GM18519 (cell line): Measurements from ENCODE around the gene PTGR2.
A peak's percentile ranks its signal among the peaks of the same experiment; 100 is the strongest.
"Not testable (repeated sequence)": the region's sequence is repeated elsewhere in the genome, so short reads cannot be mapped to it uniquely, and the experiment has no call there.

Experiments used
- ATAC-seq: cut with Tn5 transposase; IDR thresholded peaks from one replicate; pipeline ENCODE4 v1.9.1; 2021; ENCODE audit warnings: mild to moderate bottlenecking, moderate library complexity; ENCODE audit not compliant: unreplicated experiment, low FRiP score

The PTGR2 gene

GRCh38 chr14:73851567-73852382, at the start of gene PTGR2:
Gene PTGR2, plus strand, starts transcription at chr14:73851831. Its CDS starts 7,032 bp downstream, at chr14:73858863.
- ATAC-seq, result peak; percentile 63

GRCh38 chr14:73802431-73803188, 49.0 kb upstream of the PTGR2 start:
- no peak for ATAC-seq

- ATAC-seq, result no peak
These were observed 47.0 kb upstream of the PTGR2 start for GRCh38 chr14:73804636-73805035.

- ATAC-seq, result no peak
These were observed 44.2 kb upstream of the PTGR2 start for GRCh38 chr14:73807457-73807856.

- ATAC-seq, result no peak
These were observed 42.2 kb upstream of the PTGR2 start for GRCh38 chr14:73809391-73809790.

GRCh38 chr14:73810478-73811163, 41.0 kb upstream of the PTGR2 start:
- no peak for ATAC-seq

GRCh38 chr14:73811164-73811503, 40.5 kb upstream of the PTGR2 start:
- ATAC-seq, result no peak

GRCh38 chr14:73814153-73814552, 37.5 kb upstream of the PTGR2 start:
- no peak for ATAC-seq

- ATAC-seq, result no peak
These were observed 35.8 kb upstream of the PTGR2 start for GRCh38 chr14:73815849-73816248.

GRCh38 chr14:73816393-73816816, 35.2 kb upstream of the PTGR2 start:
- ATAC-seq, result no peak

GRCh38 chr14:73817020-73817655, 34.5 kb upstream of the PTGR2 start:
- no peak for ATAC-seq

- no peak for ATAC-seq
These were observed 32.8 kb upstream of the PTGR2 start for GRCh38 chr14:73818821-73819220.

- no peak for ATAC-seq
These were observed 31.0 kb upstream of the PTGR2 start for GRCh38 chr14:73820631-73821030.

GRCh38 chr14:73823339-73823885, 28.2 kb upstream of the PTGR2 start:
- no peak for ATAC-seq

- no peak for ATAC-seq
These were observed 27.5 kb upstream of the PTGR2 start for GRCh38 chr14:73824127-73824526.

- no peak for ATAC-seq
These were observed 27.1 kb upstream of the PTGR2 start for GRCh38 chr14:73824536-73824935.

- ATAC-seq, result peak; percentile 49
These were observed 26.0 kb upstream of the PTGR2 start for GRCh38 chr14:73825551-73826188.

GRCh38 chr14:73827190-73827589, 24.4 kb upstream of the PTGR2 start:
- not testable (repeated sequence) for ATAC-seq

GRCh38 chr14:73829071-73829470, 22.6 kb upstream of the PTGR2 start:
- no peak for ATAC-seq
